GM12875 (cell line): ENCODE measurements around the gene SYT17.

ENCODE experiments used
- H3K4me3 ChIP-seq: one replicate; pipeline ENCODE4 v1.5.1; 2011; ENCODE audit warnings: low read depth, low read length, control low read depth
- CTCF ChIP-seq: IDR thresholded peaks from 2 replicates; pipeline ENCODE4 v1.5.1; 2011; ENCODE audit warnings: low read depth, mild to moderate bottlenecking, control low read depth, inconsistent platforms, low read length, moderate library complexity, borderline replicate concordance; ENCODE audit not compliant: insufficient read depth

The SYT17 gene

GRCh38 chr16:19127674-19128131 lies 40.3 kb upstream of the SYT17 start:
- H3K4me3 ChIP-seq, result no peak overlapping the region
- no peak for TF ChIP-seq CTCF

- no peak for TF ChIP-seq CTCF
- no peak overlapping the region for H3K4me3 ChIP-seq
Observed at GRCh38 chr16:19128454-19129200, 39.4 kb upstream of the SYT17 start.

- no peak overlapping the region for H3K4me3 ChIP-seq
Observed at GRCh38 chr16:19130385-19130784, 37.7 kb upstream of the SYT17 start.

GRCh38 chr16:19130852-19131824 lies 36.9 kb upstream of the SYT17 start:
- no peak for TF ChIP-seq CTCF
- H3K4me3 ChIP-seq, result no peak overlapping the region

More at GRCh38 chr16:19130385-19130784, 37.7 kb upstream of the SYT17 start:
- no peak for TF ChIP-seq CTCF

- TF ChIP-seq CTCF, result no peak
Observed at GRCh38 chr16:19131825-19132218, 36.2 kb upstream of the SYT17 start.

GRCh38 chr16:19132255-19132654 lies 35.8 kb upstream of the SYT17 start:
- no peak for TF ChIP-seq CTCF
- H3K4me3 ChIP-seq, result no peak overlapping the region

More at GRCh38 chr16:19131825-19132218, 36.2 kb upstream of the SYT17 start:
- no peak overlapping the region for H3K4me3 ChIP-seq
